Karpas-422 (cell line): ENCODE data around the gene NEUROD6. TPM values are rescaled to one million over a fixed set of nuclear protein-coding genes. Genes with fewer than 3 reads are reported as not detected.

Experiments used
- DNase-seq: peaks from one replicate; pipeline ENCODE4 v3.0.0-alpha.2; 2015
- H2AFZ ChIP-seq: fragments of 200-600 bp; sonication (generic); 2 replicates; pipeline ENCODE4 v1.6.1; 2014; ENCODE audit warnings: antibody characterized with exemption, low read length, mixed read lengths
- H3K27ac ChIP-seq: fragments of 200-600 bp; sonication (generic); 2 replicates; pipeline ENCODE4 v1.5.1; 2014; ENCODE audit warnings: mild to moderate bottlenecking, low read length, moderate library complexity
- H3K27me3 ChIP-seq: fragments of 200-600 bp; sonication (generic); 2 replicates; pipeline ENCODE4 v1.6.1; 2014; ENCODE audit warnings: low read length, mixed read lengths
- H3K36me3 ChIP-seq: fragments of 200-600 bp; sonication (generic); 2 replicates; pipeline ENCODE4 v1.6.1; 2014; ENCODE audit warnings: low read length, mixed read lengths; ENCODE audit not compliant: insufficient read depth
- H3K4me1 ChIP-seq: fragments of 200-600 bp; sonication (generic); 2 replicates; pipeline ENCODE4 v1.6.1; 2014; ENCODE audit warnings: mild to moderate bottlenecking, low read length, mixed read lengths
- H3K4me2 ChIP-seq: fragments of 200-600 bp; sonication (generic); 2 replicates; pipeline ENCODE4 v1.6.1; 2014; ENCODE audit warnings: low read length, low read depth, mild to moderate bottlenecking; ENCODE audit not compliant: poor library complexity, severe bottlenecking
- H3K4me3 ChIP-seq: fragments of 200-600 bp; sonication (generic); 2 replicates; pipeline ENCODE4 v1.5.1; 2014; ENCODE audit warnings: mild to moderate bottlenecking, antibody characterized with exemption, low read length, mixed read lengths
- H3K79me2 ChIP-seq: fragments of 200-600 bp; sonication (generic); 2 replicates; pipeline ENCODE4 v1.6.1; 2014; ENCODE audit warnings: mild to moderate bottlenecking, low read length, mixed read lengths
- H3K9ac ChIP-seq: fragments of 200-600 bp; sonication (generic); 2 replicates; pipeline ENCODE4 v1.6.0; 2014; ENCODE audit warnings: low read length
- H3K9me2 ChIP-seq: fragments of 200-600 bp; sonication (generic), shearing (Covaris generic); replicated peaks from 2 replicates; pipeline ENCODE4 v1.6.0; 2014; ENCODE audit warnings: mild to moderate bottlenecking, low read length, moderate library complexity; ENCODE audit not compliant: insufficient read depth
- H3K9me3 ChIP-seq: fragments of 300-700, 200-600 bp; sonication (generic); 2 replicates; pipeline ENCODE4 v1.6.1; 2014; ENCODE audit warnings: low read length, mixed read lengths
- H4K20me1 ChIP-seq: fragments of 200-600 bp; sonication (generic); 2 replicates; pipeline ENCODE4 v1.6.1; 2014; ENCODE audit warnings: mild to moderate bottlenecking, antibody characterized with exemption, low read length, low read depth; ENCODE audit not compliant: insufficient read depth
- total RNA-seq: library from RNA; depleted of rRNA; stranded (reverse); fragments of >200 nt; shearing (Covaris generic); gene quantifications from 2 replicates; pipeline ENCODE4 v1.2.3, GENCODE V29; 2014; ENCODE audit warnings: low replicate concordance

The NEUROD6 gene
- total RNA-seq, 1 experiment from 2014 or later = not detected

DNA sequence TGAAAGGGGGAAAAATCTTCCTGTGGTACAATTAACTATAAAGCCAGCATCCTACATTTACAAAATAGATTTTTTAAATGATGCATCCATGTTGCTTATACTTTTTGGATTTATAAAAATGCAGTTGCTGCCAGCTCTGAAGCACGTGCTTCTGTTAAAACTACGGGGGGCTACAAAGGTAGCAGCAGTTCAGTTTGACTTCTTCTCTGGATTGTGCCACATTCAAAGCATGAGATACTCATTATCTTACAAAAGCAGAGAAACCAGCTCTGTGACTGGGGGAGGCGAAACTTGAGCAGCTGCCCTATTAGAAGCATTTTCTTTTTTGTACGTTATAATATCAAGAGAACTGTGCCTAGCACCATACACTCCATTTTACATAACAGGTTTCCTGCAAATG is 31.1 kb downstream of the NEUROD6 start:
- no peak overlapping the region for H3K27ac ChIP-seq
- no peaks in the 10 kb centered on the region for H3K79me2 ChIP-seq
- DNase-seq = no peak
- no peak overlapping the region for H3K9ac ChIP-seq
- H3K36me3 ChIP-seq = no peaks in the 10 kb centered on the region
- no peak overlapping the region for H2AFZ ChIP-seq
- H3K4me1 ChIP-seq = no peaks in the 10 kb centered on the region
- H3K9me3 ChIP-seq = no peaks in the 10 kb centered on the region
- H4K20me1 ChIP-seq = no peaks in the 10 kb centered on the region
- no peak overlapping the region for H3K4me2 ChIP-seq
- no peaks in the 10 kb centered on the region for H3K9me2 ChIP-seq
- H3K4me3 ChIP-seq = no peak overlapping the region
- no peaks in the 10 kb centered on the region for H3K27me3 ChIP-seq

- Histone ChIP-seq H3K4me1 (no peaks in the 10 kb centered on the region), H4K20me1 (no peaks in the 10 kb centered on the region), H3K9me2 (no peaks in the 10 kb centered on the region), H3K27ac (no peak overlapping the region), H3K9ac (no peak overlapping the region), H3K4me2 (no peak overlapping the region), H3K4me3 (no peak overlapping the region), H3K36me3 (no peaks in the 10 kb centered on the region), H3K79me2 (no peaks in the 10 kb centered on the region), H3K9me3 (no peaks in the 10 kb centered on the region), H3K27me3 (no peaks in the 10 kb centered on the region), H2AFZ (no peak overlapping the region)
- DNase-seq = no peak
Measured at GRCh38 chr7:31308652-31309051, 31.9 kb downstream of the NEUROD6 start.

DNA sequence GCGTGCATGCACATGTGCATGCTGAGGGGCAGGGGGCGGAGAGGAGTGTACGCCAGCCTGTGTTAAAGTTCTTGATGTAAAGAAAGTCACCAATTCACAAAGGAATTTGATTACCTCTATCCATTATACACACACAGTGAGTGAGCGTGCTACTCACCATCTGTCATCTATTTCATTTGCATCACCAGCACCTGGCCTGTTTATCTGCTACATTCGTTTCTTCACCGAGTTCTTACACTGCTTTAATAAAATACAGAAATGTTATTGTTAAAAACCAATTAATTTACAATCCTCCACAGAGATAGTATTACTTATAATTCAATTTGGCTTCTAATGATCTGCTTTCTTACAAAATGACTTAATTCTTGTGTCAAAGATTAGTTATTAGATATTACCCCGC is 32.6 kb downstream of the NEUROD6 start:
- no peak overlapping the region for H2AFZ ChIP-seq
- H3K27ac ChIP-seq = no peak overlapping the region
- no peak overlapping the region for H3K9ac ChIP-seq
- H3K9me2 ChIP-seq = no peaks in the 10 kb centered on the region
- no peaks in the 10 kb centered on the region for H3K4me1 ChIP-seq
- no peaks in the 10 kb centered on the region for H3K9me3 ChIP-seq
- no peak overlapping the region for H3K4me2 ChIP-seq
- no peaks in the 10 kb centered on the region for H4K20me1 ChIP-seq
- DNase-seq = no peak
- H3K36me3 ChIP-seq = no peaks in the 10 kb centered on the region
- no peaks in the 10 kb centered on the region for H3K27me3 ChIP-seq
- H3K79me2 ChIP-seq = no peaks in the 10 kb centered on the region
- no peak overlapping the region for H3K4me3 ChIP-seq

DNA sequence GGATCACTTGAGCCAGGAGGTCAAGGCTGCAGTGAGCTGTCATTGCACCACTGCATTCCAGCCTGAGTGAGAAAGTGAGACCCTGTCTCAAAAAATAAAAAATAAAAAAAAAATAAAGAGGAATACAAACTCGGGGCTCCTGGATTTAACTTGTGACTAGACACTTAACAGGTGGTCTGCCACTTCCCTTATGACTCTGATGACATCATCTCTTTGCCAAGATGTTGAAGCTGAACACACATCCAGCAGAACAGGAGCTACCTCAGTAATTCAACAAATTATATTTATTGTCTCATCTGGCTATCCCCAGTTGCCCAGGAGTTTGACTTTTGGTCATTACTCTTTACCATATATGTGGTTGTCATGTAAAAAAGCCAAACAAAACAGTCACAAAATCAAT is 35.3 kb downstream of the NEUROD6 start:
- no peaks in the 10 kb centered on the region for H3K4me1 ChIP-seq
- H3K36me3 ChIP-seq = no peaks in the 10 kb centered on the region
- no peak overlapping the region for H2AFZ ChIP-seq
- no peaks in the 10 kb centered on the region for H3K9me3 ChIP-seq
- H3K79me2 ChIP-seq = no peaks in the 10 kb centered on the region
- H3K4me2 ChIP-seq = no peak overlapping the region
- no peak overlapping the region for H3K4me3 ChIP-seq
- H3K27me3 ChIP-seq = no peaks in the 10 kb centered on the region
- H3K9me2 ChIP-seq = no peaks in the 10 kb centered on the region
- H4K20me1 ChIP-seq = no peaks in the 10 kb centered on the region
- H3K9ac ChIP-seq = no peak overlapping the region
- no peak for DNase-seq
- H3K27ac ChIP-seq = no peak overlapping the region

GRCh38 chr7:31304446-31304845 is 36.1 kb downstream of the NEUROD6 start:
- DNase-seq = no peak

GRCh38 chr7:31302356-31302755 is 38.2 kb downstream of the NEUROD6 start:
- Histone ChIP-seq H3K36me3 (no peaks in the 10 kb centered on the region), H3K9me2 (no peaks in the 10 kb centered on the region), H2AFZ (no peak overlapping the region), H3K27ac (no peak overlapping the region), H3K27me3 (no peaks in the 10 kb centered on the region), H3K4me2 (no peak overlapping the region), H4K20me1 (no peaks in the 10 kb centered on the region), H3K9ac (no peak overlapping the region), H3K4me3 (no peak overlapping the region), H3K9me3 (no peaks in the 10 kb centered on the region), H3K4me1 (no peaks in the 10 kb centered on the region), H3K79me2 (no peaks in the 10 kb centered on the region)
- DNase-seq = no peak

More at GRCh38 chr7:31304446-31304845, 36.1 kb downstream of the NEUROD6 start:
- Histone ChIP-seq H3K36me3 (no peaks in the 10 kb centered on the region), H3K9me3 (no peaks in the 10 kb centered on the region), H3K4me2 (no peak overlapping the region), H3K27me3 (no peaks in the 10 kb centered on the region), H3K27ac (no peak overlapping the region), H3K79me2 (no peaks in the 10 kb centered on the region), H3K4me1 (no peaks in the 10 kb centered on the region), H2AFZ (no peak overlapping the region), H3K4me3 (no peak overlapping the region), H3K9me2 (no peaks in the 10 kb centered on the region), H3K9ac (no peak overlapping the region), H4K20me1 (no peaks in the 10 kb centered on the region)

GRCh38 chr7:31299336-31299735 is 41.2 kb downstream of the NEUROD6 start:
- H4K20me1 ChIP-seq = no peaks in the 10 kb centered on the region
- DNase-seq = no peak
- H3K4me2 ChIP-seq = no peak overlapping the region
- no peaks in the 10 kb centered on the region for H3K9me2 ChIP-seq
- no peaks in the 10 kb centered on the region for H3K9me3 ChIP-seq
- no peak overlapping the region for H3K27ac ChIP-seq
- H2AFZ ChIP-seq = no peak overlapping the region
- H3K4me3 ChIP-seq = no peak overlapping the region
- no peaks in the 10 kb centered on the region for H3K27me3 ChIP-seq
- no peaks in the 10 kb centered on the region for H3K79me2 ChIP-seq
- H3K4me1 ChIP-seq = no peaks in the 10 kb centered on the region
- no peaks in the 10 kb centered on the region for H3K36me3 ChIP-seq
- H3K9ac ChIP-seq = no peak overlapping the region

DNA sequence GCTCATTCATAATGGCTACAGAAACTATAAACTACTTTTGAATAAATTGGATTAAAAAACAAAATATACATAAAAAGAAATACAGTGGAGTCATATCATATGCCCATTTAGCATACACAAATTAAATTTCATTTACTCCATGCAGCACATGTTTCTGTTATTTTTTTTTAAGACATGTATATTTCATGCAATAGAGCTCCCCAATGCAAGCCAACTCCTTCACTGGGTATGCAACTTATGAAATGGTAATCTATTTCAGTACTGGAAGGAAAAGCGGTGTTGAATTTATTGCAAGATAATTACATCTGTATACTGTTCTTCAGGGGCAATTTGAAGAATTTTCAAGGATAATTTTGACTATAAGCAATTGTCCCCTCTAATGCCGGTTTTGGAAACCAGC is 49.9 kb downstream of the NEUROD6 start:
- Histone ChIP-seq H3K36me3 (no peaks in the 10 kb centered on the region), H3K4me2 (no peak overlapping the region), H4K20me1 (no peaks in the 10 kb centered on the region), H3K27me3 (no peaks in the 10 kb centered on the region; the same call in 1 of the 2 replicates), H3K4me1 (no peaks in the 10 kb centered on the region), H3K9me3 (no peaks in the 10 kb centered on the region), H3K79me2 (no peaks in the 10 kb centered on the region), H3K9ac (no peak overlapping the region), H3K4me3 (no peak overlapping the region), H3K9me2 (no peaks in the 10 kb centered on the region), H2AFZ (no peak overlapping the region), H3K27ac (no peak overlapping the region)
- no peak for DNase-seq
